ENCODE results near the gene POLR2E.

Gene POLR2E

GRCh38 chr19:1051791-1052190 is 43.4 kb downstream of the POLR2E start:
- no peaks in the 10 kb centered on the region for H3K27me3 ChIP-seq (ENCODE audit: control insufficient read depth, insufficient read depth, low read length)
- no peak overlapping the region for H3K27ac ChIP-seq (ENCODE audit: low read length)
- peaks cover 14% of the 10 kb centered on the region; the same call in 1 of the 2 replicates for H3K36me3 ChIP-seq (ENCODE audit: control insufficient read depth, insufficient read depth, low read length)
- H3K9me3 ChIP-seq (ENCODE audit: control insufficient read depth, insufficient read depth, low read length): peaks cover 4% of the 10 kb centered on the region
- H3K4me3 ChIP-seq (ENCODE audit: low read length): no peak overlapping the region
- DNase-seq (ENCODE audit: low read depth, low spot score): no peak
- no peaks in the 10 kb centered on the region for H3K4me1 ChIP-seq (ENCODE audit: control insufficient read depth, insufficient read depth, low read length)
- WGBS (ENCODE audit: insufficient coverage, insufficient read length): no CpG with 5 or more reads among the region's 17 CpGs

- peaks cover 2% of the 10 kb centered on the region; the same call in 1 of the 2 replicates for H3K9me3 ChIP-seq (ENCODE audit: control insufficient read depth, insufficient read depth, low read length)
- no peaks in the 10 kb centered on the region; the same call in 1 of the 2 replicates for H3K4me1 ChIP-seq (ENCODE audit: control insufficient read depth, insufficient read depth, low read length)
- WGBS (ENCODE audit: insufficient coverage, insufficient read length): no CpG with 5 or more reads among the region's 31 CpGs
- peaks cover 10% of the 10 kb centered on the region; the same call in 1 of the 2 replicates for H3K36me3 ChIP-seq (ENCODE audit: control insufficient read depth, insufficient read depth, low read length)
- H3K4me3 ChIP-seq (ENCODE audit: low read length): no peak overlapping the region
- DNase-seq (ENCODE audit: low read depth, low spot score): no peak
- H3K27me3 ChIP-seq (ENCODE audit: control insufficient read depth, insufficient read depth, low read length): no peaks in the 10 kb centered on the region
- H3K27ac ChIP-seq (ENCODE audit: low read length): no peak overlapping the region
Measured at GRCh38 chr19:1050989-1051788, 44.0 kb downstream of the POLR2E start.

GRCh38 chr19:1049800-1050199 is 45.4 kb downstream of the POLR2E start:
- Histone ChIP-seq H3K4me1 (ENCODE audit: control insufficient read depth, insufficient read depth, low read length) (no peaks in the 10 kb centered on the region; the same call in 1 of the 2 replicates), H3K9me3 (ENCODE audit: control insufficient read depth, insufficient read depth, low read length) (no peaks in the 10 kb centered on the region), H3K27me3 (ENCODE audit: control insufficient read depth, insufficient read depth, low read length) (no peaks in the 10 kb centered on the region), H3K4me3 (ENCODE audit: low read length) (no peak overlapping the region), H3K27ac (ENCODE audit: low read length) (no peak overlapping the region), H3K36me3 (ENCODE audit: control insufficient read depth, insufficient read depth, low read length) (peaks cover 9% of the 10 kb centered on the region; the same call in 1 of the 2 replicates)
- DNase-seq (ENCODE audit: low read depth, low spot score): no peak
- no CpG with 5 or more reads among the region's 11 CpGs for WGBS (ENCODE audit: insufficient coverage, insufficient read length)

GRCh38 chr19:1049106-1049505 is 46.1 kb downstream of the POLR2E start:
- H3K27me3 ChIP-seq (ENCODE audit: control insufficient read depth, insufficient read depth, low read length): no peaks in the 10 kb centered on the region
- no peak overlapping the region for H3K27ac ChIP-seq (ENCODE audit: low read length)
- WGBS (ENCODE audit: insufficient coverage, insufficient read length): no CpG with 5 or more reads among the region's 17 CpGs
- no peaks in the 10 kb centered on the region for H3K9me3 ChIP-seq (ENCODE audit: control insufficient read depth, insufficient read depth, low read length)
- peaks cover 9% of the 10 kb centered on the region; the same call in 1 of the 2 replicates for H3K36me3 ChIP-seq (ENCODE audit: control insufficient read depth, insufficient read depth, low read length)
- peaks cover 2% of the 10 kb centered on the region; the same call in 1 of the 2 replicates for H3K4me1 ChIP-seq (ENCODE audit: control insufficient read depth, insufficient read depth, low read length)
- no peak overlapping the region for H3K4me3 ChIP-seq (ENCODE audit: low read length)
- DNase-seq (ENCODE audit: low read depth, low spot score): no peak

- Histone ChIP-seq H3K27me3 (ENCODE audit: control insufficient read depth, insufficient read depth, low read length) (no peaks in the 10 kb centered on the region), H3K4me3 (ENCODE audit: low read length) (no peak overlapping the region), H3K27ac (ENCODE audit: low read length) (no peak overlapping the region), H3K4me1 (ENCODE audit: control insufficient read depth, insufficient read depth, low read length) (peaks cover 2% of the 10 kb centered on the region; the same call in 1 of the 2 replicates), H3K36me3 (ENCODE audit: control insufficient read depth, insufficient read depth, low read length) (peaks cover 9% of the 10 kb centered on the region; the same call in 1 of the 2 replicates), H3K9me3 (ENCODE audit: control insufficient read depth, insufficient read depth, low read length) (no peaks in the 10 kb centered on the region)
- no peak for DNase-seq (ENCODE audit: low read depth, low spot score)
- WGBS (ENCODE audit: insufficient coverage, insufficient read length): no CpG with 5 or more reads among the region's 20 CpGs
Measured at GRCh38 chr19:1047696-1048147, 47.5 kb downstream of the POLR2E start.

GRCh38 chr19:1046836-1047695 is 48.1 kb downstream of the POLR2E start:
- no peak overlapping the region for H3K27ac ChIP-seq (ENCODE audit: low read length)
- no peaks in the 10 kb centered on the region for H3K9me3 ChIP-seq (ENCODE audit: control insufficient read depth, insufficient read depth, low read length)
- H3K27me3 ChIP-seq (ENCODE audit: control insufficient read depth, insufficient read depth, low read length): no peaks in the 10 kb centered on the region
- no CpG with 5 or more reads among the region's 77 CpGs for WGBS (ENCODE audit: insufficient coverage, insufficient read length)
- H3K4me1 ChIP-seq (ENCODE audit: control insufficient read depth, insufficient read depth, low read length): peaks cover 2% of the 10 kb centered on the region; the same call in 1 of the 2 replicates
- DNase-seq (ENCODE audit: low read depth, low spot score): no peak
- H3K36me3 ChIP-seq (ENCODE audit: control insufficient read depth, insufficient read depth, low read length): peaks cover 12% of the 10 kb centered on the region; the same call in 1 of the 2 replicates
- H3K4me3 ChIP-seq (ENCODE audit: low read length): no peak overlapping the region

- WGBS (ENCODE audit: insufficient coverage, insufficient read length): no CpG with 5 or more reads among the region's 33 CpGs
- Histone ChIP-seq H3K27me3 (ENCODE audit: control insufficient read depth, insufficient read depth, low read length) (no peaks in the 10 kb centered on the region), H3K4me3 (ENCODE audit: low read length) (no peak overlapping the region), H3K36me3 (ENCODE audit: control insufficient read depth, insufficient read depth, low read length) (peaks cover 12% of the 10 kb centered on the region; the same call in 1 of the 2 replicates), H3K4me1 (ENCODE audit: control insufficient read depth, insufficient read depth, low read length) (peaks cover 2% of the 10 kb centered on the region; the same call in 1 of the 2 replicates), H3K27ac (ENCODE audit: low read length) (no peak overlapping the region), H3K9me3 (ENCODE audit: control insufficient read depth, insufficient read depth, low read length) (no peaks in the 10 kb centered on the region)
- DNase-seq (ENCODE audit: low read depth, low spot score): no peak
Measured at GRCh38 chr19:1046117-1046626, 49.0 kb downstream of the POLR2E start.

GRCh38 chr19:1045247-1045603 is 50.0 kb downstream of the POLR2E start:
- DNase-seq (ENCODE audit: low read depth, low spot score): no peak
- WGBS (ENCODE audit: insufficient coverage, insufficient read length): no CpG with 5 or more reads among the region's 10 CpGs

GRCh38 chr19:1042689-1043511 is 52.3 kb downstream of the POLR2E start:
- Histone ChIP-seq H3K36me3 (ENCODE audit: control insufficient read depth, insufficient read depth, low read length) (peaks cover 12% of the 10 kb centered on the region; the same call in 1 of the 2 replicates), H3K27ac (ENCODE audit: low read length) (no peak overlapping the region), H3K9me3 (ENCODE audit: control insufficient read depth, insufficient read depth, low read length) (no peaks in the 10 kb centered on the region), H3K27me3 (ENCODE audit: control insufficient read depth, insufficient read depth, low read length) (no peaks in the 10 kb centered on the region), H3K4me3 (ENCODE audit: low read length) (no peak overlapping the region), H3K4me1 (ENCODE audit: control insufficient read depth, insufficient read depth, low read length) (peaks cover 2% of the 10 kb centered on the region; the same call in 1 of the 2 replicates)
- WGBS (ENCODE audit: insufficient coverage, insufficient read length): no CpG with 5 or more reads among the region's 23 CpGs
- no peak for DNase-seq (ENCODE audit: low read depth, low spot score)

More at GRCh38 chr19:1045247-1045603, 50.0 kb downstream of the POLR2E start:
- H3K4me3 ChIP-seq (ENCODE audit: low read length): no peak overlapping the region
- H3K4me1 ChIP-seq (ENCODE audit: control insufficient read depth, insufficient read depth, low read length): peaks cover 2% of the 10 kb centered on the region; the same call in 1 of the 2 replicates
- no peaks in the 10 kb centered on the region for H3K9me3 ChIP-seq (ENCODE audit: control insufficient read depth, insufficient read depth, low read length)
- H3K27ac ChIP-seq (ENCODE audit: low read length): no peak overlapping the region
- no peaks in the 10 kb centered on the region for H3K27me3 ChIP-seq (ENCODE audit: control insufficient read depth, insufficient read depth, low read length)
- H3K36me3 ChIP-seq (ENCODE audit: control insufficient read depth, insufficient read depth, low read length): peaks cover 12% of the 10 kb centered on the region; the same call in 1 of the 2 replicates

Measured in iPS DF 6.9 (cell line).